Measurements from ENCODE around the gene CST3. TPM values are rescaled to one million over a fixed set of nuclear protein-coding genes. Genes with fewer than 3 reads are reported as not detected.

CST3 gene
- polyA plus RNA-seq, 1 donor from 2014 or later, result 54.6 TPM

GRCh38 chr20:23641936-23642751 lies 4.4 kb upstream of the CST3 start:
- no peaks in the 10 kb centered on the region for H3K9me2 ChIP-seq (ENCODE audit: insufficient read depth, low read length)
- no peaks in the 10 kb centered on the region for H3K36me3 ChIP-seq (ENCODE audit: insufficient read depth, low read length)
- H2AFZ ChIP-seq (ENCODE audit: low read depth, low read length), result no peak overlapping the region
- H3F3A ChIP-seq (ENCODE audit: insufficient read depth, low read length, poor library complexity, severe bottlenecking), result no peaks in the 10 kb centered on the region
- H3K27me3 ChIP-seq (ENCODE audit: insufficient read depth, low read depth, low read length), result peaks cover 2% of the 10 kb centered on the region
- H3K4me3 ChIP-seq (ENCODE audit: low read length), result no peak overlapping the region
- H3K9ac ChIP-seq (ENCODE audit: low read length), result no peak overlapping the region
- no peak for TF ChIP-seq POLR2AphosphoS5 (IDR thresholded peaks at IDR 0.05)
- TF ChIP-seq EZH2 (IDR thresholded peaks at IDR 0.05; ENCODE audit: borderline replicate concordance, insufficient read depth, low read length, poor library complexity, severe bottlenecking), result no peak
- no peak for TF ChIP-seq MXI1 (conservative IDR thresholded peaks at IDR 0.05; ENCODE audit: poor library complexity, severe bottlenecking)
- no peaks in the 10 kb centered on the region for H4K20me1 ChIP-seq (ENCODE audit: insufficient read depth)
- no peak overlapping the region for H3K27ac ChIP-seq (ENCODE audit: low read length)
- no peaks in the 10 kb centered on the region for H3K79me2 ChIP-seq (replicated peaks; ENCODE audit: insufficient read depth, low read length)
- no peaks in the 10 kb centered on the region for H3K9me3 ChIP-seq (ENCODE audit: low read length)
- H3K4me2 ChIP-seq (ENCODE audit: low read length), result no peak overlapping the region

- Histone ChIP-seq H3K9me2 (ENCODE audit: insufficient read depth, low read length) (no peaks in the 10 kb centered on the region), H3K36me3 (ENCODE audit: insufficient read depth, low read length) (no peaks in the 10 kb centered on the region), H3K27me3 (ENCODE audit: insufficient read depth, low read depth, low read length) (peaks cover 4% of the 10 kb centered on the region), H3F3A (ENCODE audit: insufficient read depth, low read length, poor library complexity, severe bottlenecking) (no peaks in the 10 kb centered on the region), H4K20me1 (ENCODE audit: insufficient read depth) (no peaks in the 10 kb centered on the region), H2AFZ (ENCODE audit: low read depth, low read length) (no peak overlapping the region), H3K27ac (ENCODE audit: low read length) (no peak overlapping the region), H3K9ac (ENCODE audit: low read length) (no peak overlapping the region), H3K4me2 (ENCODE audit: low read length) (no peak overlapping the region), H3K4me3 (ENCODE audit: low read length) (no peak overlapping the region), H3K9me3 (ENCODE audit: low read length) (no peaks in the 10 kb centered on the region), H3K79me2 (replicated peaks; ENCODE audit: insufficient read depth, low read length) (no peaks in the 10 kb centered on the region)
- TF ChIP-seq MXI1 (conservative IDR thresholded peaks at IDR 0.05; ENCODE audit: poor library complexity, severe bottlenecking) (no peak), CTCF (IDR thresholded peaks at IDR 0.05; ENCODE audit: poor library complexity, severe bottlenecking) (no peak), RAD21 (conservative IDR thresholded peaks at IDR 0.05) (no peak), POLR2AphosphoS5 (IDR thresholded peaks at IDR 0.05) (no peak), EP300 (conservative IDR thresholded peaks at IDR 0.05; ENCODE audit: poor library complexity, severe bottlenecking) (no peak)
Observed at GRCh38 chr20:23640671-23641667, 3.2 kb upstream of the CST3 start.

- Histone ChIP-seq H3K9ac (ENCODE audit: low read length) (no peak overlapping the region), H3F3A (ENCODE audit: insufficient read depth, low read length, poor library complexity, severe bottlenecking) (no peaks in the 10 kb centered on the region), H3K36me3 (ENCODE audit: insufficient read depth, low read length) (no peaks in the 10 kb centered on the region), H3K9me2 (ENCODE audit: insufficient read depth, low read length) (no peaks in the 10 kb centered on the region), H3K27me3 (ENCODE audit: insufficient read depth, low read depth, low read length) (peaks cover 4% of the 10 kb centered on the region), H3K4me2 (ENCODE audit: low read length) (no peak overlapping the region), H3K9me3 (ENCODE audit: low read length) (no peaks in the 10 kb centered on the region), H3K4me3 (ENCODE audit: low read length) (no peak overlapping the region), H4K20me1 (ENCODE audit: insufficient read depth) (no peaks in the 10 kb centered on the region), H3K79me2 (replicated peaks; ENCODE audit: insufficient read depth, low read length) (no peaks in the 10 kb centered on the region), H3K27ac (ENCODE audit: low read length) (no peak overlapping the region), H2AFZ (ENCODE audit: low read depth, low read length) (no peak overlapping the region)
- no peak for TF ChIP-seq SMC3 (conservative IDR thresholded peaks at IDR 0.05; ENCODE audit: poor library complexity)
- no peak for TF ChIP-seq EP300 (conservative IDR thresholded peaks at IDR 0.05; ENCODE audit: poor library complexity, severe bottlenecking)
- no peak for TF ChIP-seq CTCF (IDR thresholded peaks at IDR 0.05; ENCODE audit: poor library complexity, severe bottlenecking)
- no peak for TF ChIP-seq REST (IDR thresholded peaks at IDR 0.05; ENCODE audit: borderline replicate concordance)
- TF ChIP-seq RAD21 (conservative IDR thresholded peaks at IDR 0.05), result no peak
- no peak for TF ChIP-seq TAF1 (IDR thresholded peaks at IDR 0.05; ENCODE audit: low read depth)
- no peak for TF ChIP-seq MXI1 (conservative IDR thresholded peaks at IDR 0.05; ENCODE audit: poor library complexity, severe bottlenecking)
- TF ChIP-seq POLR2AphosphoS5 (IDR thresholded peaks at IDR 0.05), result no peak
- no peak for TF ChIP-seq EZH2 (IDR thresholded peaks at IDR 0.05; ENCODE audit: borderline replicate concordance, insufficient read depth, low read length, poor library complexity, severe bottlenecking)
Observed at GRCh38 chr20:23640018-23640601, 2.4 kb upstream of the CST3 start.
